NCI-H2227 (cell line): Measurements from ENCODE around the gene PGS1.

Source experiments
- DNase-seq: peaks from one replicate; lab custom pipeline; 2025; ENCODE audit not compliant: unreplicated experiment; lab: John Stamatoyannopoulos, UW

Gene PGS1

DNA sequence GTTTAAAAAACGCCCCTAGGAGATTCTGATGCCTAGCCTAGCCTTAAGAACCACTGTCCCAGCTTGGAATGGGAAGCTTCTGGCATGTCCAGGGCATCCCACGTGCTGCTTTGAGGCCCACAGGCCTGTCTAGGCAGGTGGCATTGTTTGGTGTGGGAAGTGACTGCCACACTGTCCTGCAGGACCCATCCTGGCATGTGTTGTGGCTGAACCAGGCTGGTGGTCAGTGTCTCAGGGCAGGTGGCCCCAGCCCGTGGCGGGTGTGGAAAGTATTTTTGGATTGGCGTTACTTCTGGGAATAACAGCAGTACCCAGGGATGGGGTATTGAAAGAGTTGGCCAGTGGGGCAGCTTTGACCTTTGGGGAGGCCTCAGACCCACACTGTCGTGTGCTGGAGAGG is 27.9 kb downstream of the PGS1 start:
- DNase-seq, result no peak

DNA sequence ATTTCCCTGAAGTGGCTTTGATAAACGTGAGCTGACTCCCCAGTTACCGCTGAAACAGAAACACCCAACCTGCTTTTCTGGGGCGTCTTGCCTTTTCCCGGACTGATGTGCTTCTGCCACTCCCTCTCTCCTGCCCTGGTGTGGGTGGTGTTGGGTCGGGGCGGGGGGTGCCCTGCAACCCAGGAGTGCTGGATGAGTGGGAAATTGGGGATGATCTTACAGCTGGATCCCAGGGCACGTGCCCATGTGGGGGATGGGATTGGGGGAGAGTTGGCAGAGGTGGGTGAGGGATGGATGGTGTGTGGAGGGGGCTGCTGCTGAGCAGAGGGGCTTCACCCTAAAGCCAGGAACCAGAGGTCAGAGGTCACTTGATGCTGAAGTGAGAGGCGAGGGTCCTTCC is 28.5 kb downstream of the PGS1 start:
- no peak for DNase-seq

DNA sequence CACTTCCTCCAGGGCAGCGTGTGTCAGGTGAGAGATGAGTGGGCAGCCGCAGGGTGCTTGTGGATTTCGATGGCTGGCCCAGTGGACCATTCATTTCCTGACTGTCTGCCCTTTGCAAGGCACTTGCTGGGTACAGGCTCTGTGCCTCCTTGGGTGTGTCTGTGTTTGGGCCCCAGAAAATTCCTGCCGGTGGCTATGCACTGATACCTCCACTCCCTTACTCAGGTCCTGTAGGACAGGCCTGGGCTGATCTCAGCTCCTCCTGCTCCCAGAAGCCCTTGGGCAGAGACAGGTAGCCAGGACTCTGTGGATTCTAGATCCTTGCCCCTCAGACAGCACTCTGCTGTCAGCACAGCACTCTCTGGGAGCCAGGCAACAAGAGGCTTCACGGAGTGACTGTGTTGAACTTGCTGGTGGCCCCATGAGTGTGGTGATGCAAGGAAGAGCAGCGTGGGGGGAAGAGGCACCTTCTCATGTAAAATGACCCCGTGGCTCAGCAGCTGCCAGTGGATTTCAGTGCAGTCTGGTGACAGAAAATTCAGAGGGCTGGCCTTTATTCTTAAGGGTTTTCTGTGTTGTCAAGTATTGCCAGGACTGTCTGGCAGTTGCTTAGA is 29.0 kb downstream of the PGS1 start:
- DNase-seq, result no peak

DNA sequence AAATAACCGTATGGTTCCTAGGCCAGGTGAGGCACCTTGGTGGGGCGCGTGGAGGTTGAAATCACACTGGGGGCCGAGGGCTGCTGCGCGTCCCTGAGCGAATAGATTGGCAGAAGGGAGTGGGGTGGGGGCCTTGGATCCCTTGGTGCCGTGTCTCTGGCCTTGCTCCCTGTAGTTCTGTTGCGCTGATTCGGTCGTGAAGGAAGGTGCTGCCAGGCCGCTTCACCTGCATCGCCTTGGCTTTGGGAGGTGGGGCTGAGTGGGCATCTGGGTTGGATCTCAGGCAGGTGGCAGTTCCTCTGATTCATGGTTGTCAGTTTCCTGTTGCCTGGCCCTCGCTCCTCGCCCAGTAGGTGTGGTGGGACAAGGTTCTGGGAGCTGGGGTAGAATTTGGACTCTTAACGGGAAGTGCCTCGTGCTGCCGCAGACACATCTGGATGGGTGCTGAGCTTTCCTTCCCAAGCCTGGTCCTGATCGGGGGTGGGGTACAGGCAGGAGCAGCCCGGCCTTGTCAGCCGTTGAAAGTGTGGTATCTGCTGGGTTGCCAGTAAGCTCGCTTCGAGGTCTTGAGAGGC is 30.1 kb downstream of the PGS1 start:
- DNase-seq, result no peak

DNA sequence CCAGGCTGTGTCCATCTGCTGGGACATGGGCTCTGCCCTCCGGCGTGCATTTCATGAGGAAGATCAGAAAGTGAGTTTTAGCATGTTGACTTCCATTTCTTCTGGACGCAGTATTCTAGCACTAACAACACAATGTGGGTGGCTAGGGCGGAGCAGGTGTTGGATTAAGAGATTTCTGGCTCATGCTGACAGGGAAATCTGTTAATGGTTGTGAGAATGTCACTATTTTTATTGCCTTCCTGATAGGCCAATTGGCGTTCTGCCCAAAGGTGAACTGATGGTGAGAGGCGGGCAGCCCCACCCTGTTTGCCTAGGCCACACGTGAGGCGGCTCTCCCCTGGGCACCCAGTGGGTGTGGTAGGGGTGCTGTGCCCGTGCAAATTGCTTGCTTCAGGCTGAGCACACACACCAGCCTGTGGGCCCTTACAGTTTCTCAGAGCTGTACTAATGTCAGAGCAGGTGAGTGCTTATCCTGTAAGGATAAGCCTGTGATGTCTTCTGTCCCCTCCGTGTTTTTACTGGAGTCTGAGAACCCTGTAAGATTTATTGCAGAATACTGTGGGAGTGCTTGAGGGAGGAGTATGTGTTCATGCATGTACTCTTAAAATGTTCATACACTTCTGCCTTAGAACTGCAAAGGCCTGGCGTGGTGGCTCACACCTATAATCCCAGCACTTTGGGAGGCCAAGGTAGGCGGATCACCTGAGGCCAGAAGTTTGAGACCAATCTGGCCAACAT is 30.9 kb downstream of the PGS1 start:
- no peak for DNase-seq

DNA sequence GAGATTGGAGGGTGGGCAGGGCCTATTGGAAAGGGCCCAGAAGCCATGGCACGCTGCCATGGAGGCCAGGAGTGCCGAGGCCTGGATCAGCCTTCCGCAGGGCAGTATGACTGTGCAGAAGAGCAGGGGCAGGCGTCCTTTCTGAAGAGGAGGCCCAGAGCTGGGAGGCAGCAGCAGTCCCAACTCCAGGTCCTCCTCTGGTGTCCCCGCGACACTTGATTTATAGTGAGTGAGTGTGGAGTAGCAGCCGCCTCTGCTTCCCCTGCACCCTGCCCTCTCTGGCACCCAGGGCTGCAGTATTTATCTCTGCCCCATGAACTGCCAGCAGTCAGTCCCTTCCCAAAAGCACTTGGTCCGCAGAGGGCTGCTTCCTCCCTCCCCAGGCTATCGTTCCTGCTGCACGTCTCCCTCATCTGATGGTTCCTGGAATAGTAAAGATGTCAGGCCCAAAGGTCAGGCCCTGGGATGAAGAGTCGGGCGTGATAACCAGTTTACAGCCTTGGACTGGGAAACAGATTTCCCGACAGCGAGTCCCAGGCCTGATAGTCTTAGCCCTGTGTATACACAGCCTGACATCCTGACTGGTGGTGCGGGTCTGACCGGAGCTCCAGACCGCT is 32.9 kb downstream of the PGS1 start:
- no peak for DNase-seq

DNA sequence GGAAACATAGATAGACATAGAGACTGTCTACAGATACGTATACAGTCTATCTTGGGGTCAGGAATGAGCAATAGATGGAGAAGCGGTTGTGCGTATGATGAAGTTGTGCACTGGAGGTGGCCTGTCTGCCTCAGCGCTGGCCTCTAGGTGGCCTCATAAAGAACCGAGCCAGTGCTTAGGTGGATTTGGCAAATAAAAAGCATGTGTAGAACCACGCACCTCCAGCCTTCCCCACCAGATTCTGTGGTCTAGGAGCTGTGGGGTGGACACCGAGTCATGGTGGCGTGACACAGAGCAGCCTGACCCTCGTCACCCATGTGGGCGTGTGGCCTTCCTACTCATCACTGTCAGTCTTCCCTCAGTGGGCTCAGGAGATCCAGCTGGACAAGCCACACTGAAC is 34.0 kb downstream of the PGS1 start:
- no peak for DNase-seq

DNA sequence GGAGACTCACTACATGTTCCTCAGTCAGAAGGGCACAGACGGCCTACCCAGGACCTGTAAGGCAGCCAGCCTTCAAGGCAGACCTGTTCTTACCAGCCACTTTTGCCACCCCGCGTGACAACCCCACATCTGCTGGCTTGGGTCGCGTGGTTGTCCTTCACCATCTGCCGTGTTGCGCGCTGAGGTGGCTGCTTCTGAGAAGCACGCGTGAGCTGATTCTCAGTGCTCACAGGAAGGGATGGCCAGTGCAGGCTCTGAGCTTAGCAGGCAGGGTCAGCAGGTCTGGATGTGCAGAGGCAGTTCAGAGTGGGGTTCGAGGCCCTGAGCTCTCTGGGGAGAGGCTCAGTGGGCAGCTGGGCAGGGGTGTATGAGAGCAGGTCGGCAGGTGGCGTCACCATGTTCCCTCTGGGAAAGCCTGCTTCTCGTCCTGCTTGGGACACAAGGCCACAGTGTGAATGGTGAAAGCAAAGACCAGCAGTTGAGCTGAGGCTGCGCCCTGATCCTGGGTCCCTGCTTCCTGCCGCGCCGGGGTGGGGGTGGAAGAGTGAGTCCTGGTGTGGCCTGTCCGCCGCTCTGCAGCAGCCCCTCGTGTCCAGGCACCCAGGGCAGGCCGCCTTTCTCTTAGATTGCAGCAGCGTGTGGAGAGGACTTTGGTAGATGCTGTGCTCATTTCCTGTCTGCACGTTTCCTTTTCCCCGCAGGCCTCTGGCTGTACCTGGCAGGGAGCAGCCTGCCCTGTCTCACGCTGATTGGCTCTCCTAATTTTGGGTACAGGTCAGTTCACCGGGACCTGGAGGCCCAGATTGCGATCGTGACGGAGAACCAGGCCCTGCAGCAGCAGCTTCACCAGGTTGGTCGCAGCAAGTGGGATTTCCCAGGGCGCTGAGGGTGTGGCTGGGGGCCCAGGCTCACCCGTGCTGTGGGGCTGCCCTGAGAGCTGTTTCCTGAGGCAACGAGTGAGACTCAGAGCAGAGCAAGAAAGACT is 36.0 kb downstream of the PGS1 start:
- DNase-seq, result no peak

DNA sequence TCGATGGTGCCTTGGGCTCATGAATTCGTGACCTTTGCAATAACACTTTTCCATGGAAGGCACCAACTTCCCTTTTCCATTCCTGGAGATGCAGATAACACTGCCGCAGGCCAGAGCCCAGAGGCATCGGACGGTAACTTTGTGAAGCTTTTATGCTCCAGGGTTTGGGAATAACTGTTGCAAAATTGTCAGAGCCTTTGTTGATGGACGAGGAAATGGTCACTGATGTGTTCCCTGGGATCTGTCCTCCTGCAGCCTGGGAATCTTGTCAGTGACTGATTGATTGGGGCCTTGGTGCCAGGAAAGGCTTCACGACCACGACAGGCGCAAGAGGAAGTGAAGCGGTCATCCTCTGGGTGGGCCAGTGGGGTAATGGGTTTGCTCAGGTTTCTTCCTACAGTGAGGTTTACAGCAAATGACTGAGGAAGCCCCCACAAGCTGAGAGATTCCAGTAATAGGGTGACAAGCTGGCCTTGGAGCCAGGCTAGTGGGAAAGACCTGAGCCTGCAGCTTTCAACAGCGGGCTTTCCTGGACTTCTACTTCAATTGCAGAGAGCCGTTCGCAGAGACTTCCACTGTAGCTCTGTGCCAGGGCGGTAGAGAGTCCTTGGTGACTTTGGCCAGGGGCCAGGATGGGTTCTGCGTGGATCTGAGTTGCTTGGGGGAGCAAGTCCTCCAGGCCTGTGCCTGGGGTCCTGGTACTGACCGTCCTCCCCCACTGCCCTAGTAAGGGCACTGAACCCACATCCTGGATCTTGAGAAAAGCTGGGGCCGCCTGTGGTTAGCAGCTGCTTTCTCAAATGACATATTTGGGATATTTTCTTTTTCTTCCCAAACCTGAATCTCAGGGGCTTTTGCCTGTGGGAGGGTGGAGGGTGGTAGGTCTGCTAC is 37.6 kb downstream of the PGS1 start:
- no peak for DNase-seq

DNA sequence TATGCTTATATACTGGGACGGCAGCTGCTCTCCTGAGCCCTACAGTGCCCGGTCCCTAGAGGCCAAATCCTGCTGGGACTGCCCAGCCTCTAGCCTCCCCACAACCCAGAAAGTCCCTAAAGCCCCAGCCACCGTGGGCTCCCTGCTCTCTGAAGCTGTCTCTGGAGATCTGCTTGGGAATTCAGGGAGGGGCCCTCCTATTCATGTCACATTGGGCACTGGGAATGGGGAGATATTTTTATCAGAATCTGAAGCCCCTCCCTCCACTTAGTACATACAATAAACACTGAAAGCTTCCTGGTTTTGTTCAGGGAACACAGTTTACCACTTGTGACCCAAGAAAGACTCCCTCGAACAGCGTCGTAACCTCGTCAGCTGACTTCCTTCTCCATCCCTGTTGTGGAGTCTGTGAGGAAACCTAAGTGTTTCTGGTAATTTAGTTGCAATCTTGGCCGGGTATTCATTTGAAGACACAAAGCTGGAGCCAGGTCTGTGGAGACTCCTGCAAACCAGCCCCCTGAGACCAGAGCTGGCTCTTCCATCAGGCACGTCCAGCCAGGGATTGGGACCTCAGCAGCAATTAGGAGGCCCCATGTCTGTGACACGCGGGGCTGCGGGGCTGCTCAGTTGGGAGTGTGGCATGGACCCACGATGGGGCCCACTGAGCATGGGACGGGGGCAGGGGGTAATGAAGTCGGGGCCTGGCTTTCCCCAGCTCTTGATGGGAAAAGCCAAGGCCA is 38.5 kb downstream of the PGS1 start:
- DNase-seq, result no peak

DNA sequence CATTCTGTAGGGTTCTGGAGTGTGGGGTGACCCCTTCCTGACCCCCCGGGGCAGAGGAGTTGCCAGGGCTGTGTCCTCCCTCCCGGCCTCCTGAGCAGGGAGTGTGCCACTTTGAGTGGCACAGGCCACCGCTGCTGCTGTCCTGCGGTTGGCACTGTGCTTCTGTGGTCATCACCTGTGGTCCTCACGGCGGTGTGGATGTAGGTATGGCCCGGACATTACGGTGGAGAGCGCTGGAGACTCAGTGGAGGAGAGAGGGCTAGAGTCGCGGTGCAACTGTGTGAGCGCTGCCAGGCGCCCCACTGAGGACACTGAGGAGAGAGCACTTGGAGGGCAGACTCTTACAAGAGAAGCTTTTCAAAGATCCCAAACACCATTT is 39.1 kb downstream of the PGS1 start:
- no peak for DNase-seq

DNA sequence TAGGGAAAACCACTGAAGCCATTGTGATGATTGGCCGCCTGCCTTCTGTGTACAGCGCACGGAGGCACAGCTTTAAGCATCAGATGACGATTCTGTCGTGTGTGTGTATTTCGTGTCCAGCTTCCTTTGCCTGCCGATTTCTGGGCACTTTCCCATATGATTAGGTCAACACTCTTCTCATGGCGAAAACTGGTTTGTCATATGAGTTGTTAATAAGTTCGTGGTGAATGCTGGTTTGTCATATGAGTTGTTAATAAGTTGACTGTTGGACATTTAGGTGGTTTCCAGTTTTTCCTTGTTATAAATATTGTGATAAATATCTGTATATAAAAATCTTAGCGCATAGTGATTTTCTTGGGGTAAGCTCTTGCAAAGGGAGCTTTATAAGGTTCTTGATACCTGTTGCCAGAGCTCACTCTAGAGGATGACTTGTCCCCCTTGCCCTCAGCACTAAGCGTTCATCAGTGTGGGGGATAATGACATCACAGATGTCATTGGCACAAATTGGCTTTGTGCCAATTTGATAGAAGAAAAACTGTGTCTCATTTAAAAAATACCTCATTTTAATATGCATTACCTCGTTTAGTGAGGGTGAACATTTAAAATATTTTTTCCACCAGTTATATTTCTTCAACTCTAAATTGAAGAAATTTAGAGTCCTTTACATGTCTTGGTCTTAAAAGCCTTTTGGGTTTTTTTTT is 40.0 kb downstream of the PGS1 start:
- DNase-seq, result no peak

DNA sequence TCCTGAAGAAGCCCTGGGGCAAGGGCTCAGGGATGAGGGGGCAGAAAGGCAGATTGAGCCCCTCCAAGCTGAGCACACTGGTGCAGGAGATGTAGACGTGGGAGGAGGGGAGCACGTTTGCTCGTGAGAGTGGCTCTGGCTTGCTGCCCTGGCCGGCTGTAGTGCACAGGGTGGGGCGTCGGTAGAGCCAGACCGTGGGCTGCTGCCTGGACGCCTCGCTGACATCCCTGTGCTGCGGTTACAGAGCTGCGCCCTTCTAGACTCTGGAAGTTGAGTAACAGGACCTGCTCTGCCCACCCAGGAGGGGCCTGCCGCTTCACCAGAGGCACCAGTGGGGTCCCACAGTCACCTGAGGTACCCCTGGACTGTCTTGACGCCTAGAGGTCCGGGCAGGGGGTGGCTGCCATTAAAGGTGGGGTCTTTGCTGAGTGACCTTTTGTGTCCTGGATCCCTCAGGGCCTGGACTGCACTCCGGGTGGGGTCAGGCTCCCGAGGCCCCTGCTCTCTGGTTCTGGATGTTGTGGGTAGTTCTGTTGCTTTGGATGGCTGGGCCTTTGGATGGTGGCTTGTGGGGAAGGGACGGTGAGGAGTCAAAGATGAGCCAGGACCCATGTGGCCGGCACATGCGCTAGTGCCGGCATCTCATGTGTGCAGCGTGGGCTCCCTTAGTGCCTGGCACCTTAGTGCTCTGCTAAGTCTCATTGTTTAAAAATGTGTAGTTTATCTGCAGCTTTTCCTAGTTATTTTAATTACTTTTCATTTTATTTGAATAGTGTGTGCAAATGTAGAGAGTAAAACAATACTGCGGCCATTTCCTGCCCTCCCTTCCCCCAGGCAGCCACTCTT is 41.7 kb downstream of the PGS1 start:
- no peak for DNase-seq

DNA sequence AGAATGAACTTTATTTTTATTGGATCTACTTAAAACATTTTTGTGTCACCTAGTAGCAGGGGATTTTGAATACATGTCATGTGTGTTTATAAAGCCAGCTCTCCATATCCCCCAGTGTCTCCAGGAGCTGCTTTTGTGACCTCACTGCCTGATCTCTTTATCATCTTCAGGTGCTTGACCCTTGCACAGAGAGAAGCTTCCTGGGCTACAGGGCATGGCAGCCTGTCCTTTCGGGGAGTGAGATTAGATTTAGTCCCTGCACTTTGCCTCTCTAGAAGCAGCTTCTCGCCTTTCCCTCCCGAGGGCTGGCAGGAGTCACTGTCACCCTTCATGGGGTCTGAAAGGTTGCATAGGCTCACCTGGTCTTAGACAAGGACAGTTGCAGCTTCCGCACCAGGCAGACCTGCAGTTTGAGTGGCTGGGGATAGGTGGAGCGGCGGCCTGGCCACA is 42.7 kb downstream of the PGS1 start:
- DNase-seq, result no peak

DNA sequence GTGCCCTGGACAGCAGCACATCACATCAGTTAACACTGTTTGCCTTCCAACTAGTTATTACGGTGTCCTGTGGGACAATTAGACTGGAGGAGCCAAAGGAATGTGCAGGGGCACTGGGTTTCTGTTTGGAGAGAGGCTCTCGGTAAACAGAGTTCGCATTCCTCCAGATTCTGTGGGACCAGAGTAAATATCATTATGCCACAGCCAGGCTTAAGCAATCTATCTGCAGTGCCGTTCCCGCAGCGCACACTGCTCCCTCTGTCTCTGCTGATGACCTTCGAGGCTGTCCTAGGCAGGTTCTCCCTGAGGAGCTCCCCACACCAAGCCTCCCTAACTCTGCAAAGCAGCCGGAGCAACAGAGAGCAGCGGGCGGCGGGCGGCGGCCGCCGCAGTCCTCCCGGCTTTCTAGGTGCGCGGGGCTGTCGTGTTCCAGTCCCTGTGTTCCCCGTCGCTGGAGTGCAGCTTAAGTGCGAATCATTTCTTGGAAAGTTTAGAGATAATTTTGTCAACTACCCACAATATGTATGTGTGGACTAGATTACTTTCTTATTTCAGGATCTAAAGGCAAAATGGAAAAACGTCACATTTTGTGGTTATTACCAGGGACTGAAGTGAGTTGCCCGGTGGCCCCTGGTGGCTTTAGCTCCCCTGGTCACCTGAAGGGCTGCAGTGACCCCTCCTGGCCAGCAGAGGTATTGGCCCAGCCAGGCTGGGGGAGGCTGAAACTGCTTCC is 43.3 kb downstream of the PGS1 start:
- peak; percentile 78 for DNase-seq

DNA sequence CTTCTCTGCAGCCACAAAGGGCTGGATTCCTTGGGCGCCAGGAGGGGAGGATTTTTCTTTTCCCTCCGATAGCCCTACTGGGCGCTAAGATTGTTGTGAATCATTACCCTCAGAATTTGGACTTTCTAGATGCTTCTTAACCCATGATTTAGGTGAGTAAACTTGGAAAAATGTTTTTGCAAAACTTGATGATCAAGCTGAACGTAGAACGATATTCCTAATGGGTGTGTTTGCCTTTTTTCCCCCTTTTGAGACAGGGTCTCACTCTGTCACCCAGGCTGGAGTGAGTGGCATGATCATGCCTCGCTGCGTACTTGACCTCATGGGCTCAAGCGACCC is 43.8 kb downstream of the PGS1 start:
- no peak for DNase-seq

DNA sequence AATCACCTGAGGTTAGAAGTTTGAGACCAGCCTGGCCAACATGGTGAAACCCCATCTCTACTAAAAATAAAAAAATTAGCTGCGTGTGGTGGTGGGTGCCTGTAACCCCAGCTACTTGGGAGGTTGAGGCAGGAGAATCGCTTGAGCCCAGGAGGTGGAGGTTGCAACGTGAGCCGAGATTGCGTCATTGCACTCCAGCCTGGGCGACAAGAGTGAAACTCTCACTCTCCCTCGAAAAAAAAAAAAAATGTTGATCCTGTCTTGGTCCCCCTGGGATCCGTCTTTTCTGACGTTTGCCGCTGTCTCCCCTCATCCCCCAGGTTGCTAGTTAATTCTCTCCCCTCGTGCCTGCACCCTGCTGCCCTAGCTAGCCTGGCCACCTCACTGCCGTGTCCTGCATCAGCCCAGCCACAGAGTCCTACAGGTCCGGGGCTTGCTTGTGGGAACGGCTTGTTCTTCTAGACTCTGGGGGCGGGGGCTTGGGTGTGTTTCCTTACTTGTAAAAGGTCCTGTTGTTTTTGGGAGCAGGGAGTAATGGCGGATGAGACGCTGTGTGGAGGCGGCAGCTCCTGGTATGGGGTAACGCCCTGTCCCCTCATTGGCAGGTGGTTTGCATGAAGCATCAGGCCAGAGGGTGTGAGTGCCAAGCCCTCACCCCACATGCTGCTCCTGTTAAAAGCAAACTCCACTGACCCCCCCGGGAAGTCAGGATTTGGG is 44.6 kb downstream of the PGS1 start:
- DNase-seq, result no peak
